Measurements from ENCODE around the gene NOVA2.

GRCh38 chr19:46017095-46017429, 43.4 kb upstream of the NOVA2 start:
- TF ChIP-seq EP300 (IDR thresholded peaks at IDR 0.05): no peak
- no peak for TF ChIP-seq CTCF (IDR thresholded peaks at IDR 0.05)
- TF ChIP-seq POLR2A (IDR thresholded peaks at IDR 0.05; ENCODE audit: low read depth): no peak

All from esophagus muscularis mucosa (tissue), 4 donors.